DMS153 treated with DMSO at 0.1 percent for 48 hours (cell line): ENCODE results near the gene ITPRIPL1.
"Not testable (repeated sequence)": the region's sequence is repeated elsewhere in the genome, so short reads cannot be mapped to it uniquely, and the experiment has no call there.

Experiments
- DNase-seq: peaks from one replicate; lab custom pipeline; 2025; ENCODE audit not compliant: unreplicated experiment; lab: John Stamatoyannopoulos, UW

Gene ITPRIPL1

GRCh38 chr2:96325041-96325883 is at the start of gene ITPRIPL1:
Gene ITPRIPL1, plus strand, starts transcription at chr2:96325317. Its CDS starts 523 bp downstream, at chr2:96325840.
- no peak for DNase-seq

- DNase-seq, result no peak
Measured at GRCh38 chr2:96276787-96277499, 48.2 kb upstream of the ITPRIPL1 start.

GRCh38 chr2:96287273-96287856 is 37.8 kb upstream of the ITPRIPL1 start:
- DNase-seq, result no peak

DNA sequence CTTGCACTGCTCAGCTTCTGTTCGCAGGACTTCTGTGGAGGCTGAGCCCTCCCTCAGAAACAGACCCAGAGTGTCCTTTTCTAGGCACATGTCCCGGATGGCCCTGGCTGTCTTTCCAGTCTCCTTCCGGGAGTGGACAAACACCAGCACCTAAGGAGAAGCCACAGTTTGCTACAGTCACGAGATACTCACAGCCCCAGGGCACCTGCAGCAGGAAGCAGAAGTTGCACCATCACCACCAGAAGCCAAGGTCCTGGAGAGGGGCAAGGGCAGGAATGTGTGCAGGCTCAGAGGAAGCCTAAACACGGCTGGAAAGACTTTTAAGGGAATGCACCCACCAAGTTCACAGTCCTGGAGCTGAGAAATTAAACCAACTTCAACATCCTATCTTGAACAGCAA is 33.4 kb upstream of the ITPRIPL1 start:
- no peak for DNase-seq

GRCh38 chr2:96294271-96294670 is 30.8 kb upstream of the ITPRIPL1 start:
- not testable (repeated sequence) for DNase-seq

- no peak for DNase-seq
Measured at GRCh38 chr2:96296925-96297324, 28.2 kb upstream of the ITPRIPL1 start.

GRCh38 chr2:96301865-96302264 is 23.3 kb upstream of the ITPRIPL1 start:
- no peak for DNase-seq

GRCh38 chr2:96304606-96305005 is 20.5 kb upstream of the ITPRIPL1 start:
- no peak for DNase-seq

DNA sequence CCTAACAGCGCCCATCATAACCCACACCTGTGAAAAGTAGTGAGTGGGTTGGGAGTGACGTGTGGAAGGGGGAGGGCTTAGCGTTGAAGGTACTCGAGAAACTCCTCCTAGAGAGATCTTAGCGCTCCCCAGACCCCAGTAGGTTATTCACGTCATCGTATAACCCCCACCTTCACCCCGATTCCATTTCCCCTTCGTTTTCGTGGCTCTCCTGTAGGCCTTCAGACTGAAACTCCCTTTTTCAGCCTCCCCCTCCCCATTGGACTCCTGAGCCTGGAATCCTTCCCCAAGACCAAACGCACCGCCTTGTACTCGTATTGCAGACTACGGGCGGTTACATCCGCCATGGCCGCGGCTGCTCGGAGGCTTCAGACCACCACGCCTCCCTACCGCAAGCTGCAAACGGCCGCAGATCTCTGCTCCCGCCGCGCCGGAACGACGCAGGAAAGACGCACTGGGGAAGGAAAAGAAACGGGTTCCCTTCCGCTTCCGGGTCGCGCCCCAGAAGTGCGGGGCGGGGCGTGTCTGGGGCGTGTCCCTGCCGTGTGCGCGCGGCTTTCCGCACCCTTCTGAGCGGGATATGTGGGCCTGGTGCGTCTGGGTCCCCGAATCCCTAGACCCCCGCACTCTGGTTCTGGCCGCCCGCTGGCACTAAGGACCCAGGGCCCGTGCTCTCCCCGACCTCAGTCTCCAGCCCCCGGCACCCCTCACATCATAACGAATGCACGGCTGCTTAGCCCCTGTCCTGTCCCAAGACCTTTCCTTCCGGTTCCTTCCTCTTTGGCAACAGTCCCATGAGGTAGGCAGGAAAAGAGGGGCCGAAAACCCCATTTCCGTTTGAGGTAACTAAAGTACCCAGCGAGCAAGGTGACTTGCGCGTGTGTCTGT is 19.8 kb upstream of the ITPRIPL1 start, which contains the start of gene SNRNP200:
TSS of gene SNRNP200 (minus strand) at position 456 of the 888 bp plus-strand sequence. CDS start at position 347, 109 bp downstream.
- peak; percentile 72 for DNase-seq

GRCh38 chr2:96305979-96306308 is 19.2 kb upstream of the ITPRIPL1 start:
- no peak for DNase-seq

DNA sequence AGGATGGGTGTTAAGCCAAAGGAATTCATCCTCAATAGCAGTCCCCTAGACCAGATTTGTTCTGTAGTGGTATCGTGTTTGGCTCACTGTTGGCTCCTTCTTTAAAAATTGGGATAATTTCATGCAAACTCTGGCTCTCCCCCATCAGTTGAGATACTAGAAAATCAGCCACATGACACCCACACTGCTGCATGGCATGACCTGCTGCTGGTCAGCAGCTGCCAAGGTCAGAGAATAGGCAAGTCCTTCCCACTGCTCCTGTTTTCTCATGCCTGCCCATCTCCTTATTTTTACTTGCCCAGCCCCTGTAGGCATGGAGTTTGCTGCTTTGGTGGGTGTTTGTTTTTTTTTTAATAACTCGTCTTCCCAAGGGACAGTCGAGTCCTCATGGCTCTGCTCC is 18.7 kb upstream of the ITPRIPL1 start:
- no peak for DNase-seq

DNA sequence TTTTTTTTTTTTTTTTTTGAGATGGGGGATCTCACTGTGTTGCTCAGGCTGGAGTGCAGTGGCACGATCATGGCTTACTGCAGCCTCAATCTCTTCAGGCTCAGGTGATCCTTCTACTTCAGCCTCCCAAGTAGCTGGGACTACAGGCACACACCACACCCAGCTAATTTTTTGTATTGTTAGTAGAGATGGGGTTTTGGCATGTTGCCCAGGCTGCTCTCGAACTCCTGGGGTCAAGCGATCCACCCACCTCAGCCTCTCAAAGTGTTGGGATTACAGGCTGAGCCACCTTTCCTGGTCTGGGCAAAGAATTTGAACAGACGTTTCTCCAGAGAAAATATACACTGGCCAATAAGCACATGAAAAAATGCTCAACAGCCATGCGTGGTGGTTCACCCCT is 16.9 kb upstream of the ITPRIPL1 start:
- DNase-seq, result no peak

DNA sequence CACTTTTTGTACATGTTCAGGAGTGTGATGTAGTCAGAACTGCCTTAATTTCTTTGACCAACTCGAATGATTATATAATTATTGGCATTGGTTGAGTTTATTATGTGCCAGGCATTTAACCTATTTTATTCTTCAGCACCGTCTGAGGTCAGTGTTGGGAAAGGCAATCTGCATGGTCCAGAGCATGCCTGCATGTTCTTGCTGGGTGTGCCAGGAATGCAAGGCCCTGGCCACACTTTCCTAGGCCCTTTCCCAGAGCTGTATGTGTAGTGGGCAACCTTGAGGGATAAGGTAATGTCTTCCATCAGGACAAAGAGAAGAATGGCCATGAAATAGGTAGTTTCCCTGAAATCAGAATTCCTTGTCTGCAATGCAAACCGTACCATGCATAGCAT is 10.1 kb upstream of the ITPRIPL1 start:
- no peak for DNase-seq

DNA sequence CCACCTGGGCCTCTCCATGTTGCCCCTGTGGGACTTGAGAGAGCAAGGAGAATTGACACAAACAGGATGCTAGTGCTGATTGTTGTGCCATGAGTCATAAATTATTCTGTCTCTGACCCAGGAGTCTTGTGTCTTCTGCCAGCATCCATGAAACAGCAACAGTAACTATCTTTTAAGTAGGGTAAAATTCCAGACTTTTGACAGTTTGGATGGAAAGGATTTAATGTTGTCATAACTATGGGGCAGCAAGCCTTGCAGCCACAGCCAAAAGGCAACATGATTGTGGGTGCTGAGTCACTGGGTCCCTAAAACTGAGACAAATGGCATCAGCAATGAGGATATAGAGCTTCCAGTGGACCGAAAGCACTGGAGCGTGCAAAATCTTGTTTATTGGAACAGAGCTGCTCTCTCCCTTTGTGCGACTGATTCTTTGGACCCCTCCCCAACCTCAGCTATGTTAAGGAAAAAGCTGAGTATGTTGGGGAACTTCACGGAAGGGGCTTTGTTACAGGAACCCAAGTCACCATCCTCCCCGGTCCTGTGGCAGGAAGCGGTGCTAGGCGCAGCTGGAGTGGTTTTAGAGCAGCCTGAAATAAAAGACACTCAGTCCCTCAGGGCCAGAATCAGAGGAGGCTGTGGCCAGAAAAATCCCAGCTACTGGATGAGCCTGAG is 9.6 kb upstream of the ITPRIPL1 start:
- peak; percentile 27 for DNase-seq

- no peak for DNase-seq
Measured at GRCh38 chr2:96316999-96317398, 8.1 kb upstream of the ITPRIPL1 start.

GRCh38 chr2:96317584-96317997 is 7.5 kb upstream of the ITPRIPL1 start:
- DNase-seq, result no peak

DNA sequence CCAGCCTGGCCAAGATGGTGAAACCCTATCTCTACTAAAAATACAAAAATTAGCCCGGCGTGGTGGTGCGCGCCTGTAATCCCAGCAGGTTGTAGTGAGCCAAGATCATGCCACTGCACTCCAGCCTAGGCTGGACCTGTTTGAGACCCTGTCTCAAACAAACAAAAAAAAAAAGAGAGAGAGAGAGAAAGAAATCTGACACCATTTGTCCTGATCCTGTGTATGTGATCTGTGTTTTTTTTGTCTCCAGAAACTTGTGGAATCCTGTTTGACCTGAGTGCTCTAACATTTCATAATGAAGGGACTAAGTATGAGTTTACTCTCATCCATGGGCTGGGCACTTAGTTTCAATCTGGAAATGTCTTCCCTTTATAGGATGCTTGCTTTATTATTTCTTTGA is 6.4 kb upstream of the ITPRIPL1 start:
- no peak for DNase-seq

GRCh38 chr2:96319396-96319795 is 5.7 kb upstream of the ITPRIPL1 start:
- no peak for DNase-seq

DNA sequence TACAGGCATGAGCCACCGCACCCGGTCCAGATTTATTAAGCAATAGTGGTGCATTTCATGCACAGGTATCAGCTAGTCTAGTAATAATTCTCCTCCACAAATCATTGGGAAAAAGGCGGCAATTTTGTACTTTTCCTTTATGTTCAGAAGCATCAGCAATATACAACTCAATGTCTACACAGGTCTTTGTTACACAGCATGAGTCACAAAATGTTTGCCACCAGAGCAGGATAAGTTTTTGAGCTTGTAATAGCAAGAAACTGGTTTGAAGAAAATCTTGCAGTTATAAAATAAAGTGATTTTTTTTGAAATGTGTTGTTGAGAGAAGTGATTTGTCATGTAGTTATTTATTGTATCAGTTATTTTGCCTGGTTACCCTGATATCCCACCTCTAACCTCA is 4.8 kb upstream of the ITPRIPL1 start:
- DNase-seq, result no peak
